ENCODE measurements around the gene TAF4. TPM values are rescaled to one million over a fixed set of nuclear protein-coding genes. Genes with fewer than 3 reads are reported as not detected.

Gene TAF4
- total and polyA plus RNA-seq, 2 donors (not counting 3 experiments of a cell fraction or from before 2014, with no cell fraction given), result 6.1 to 19.5 TPM

GRCh38 chr20:61967300-61967699 is 98.4 kb downstream of the TAF4 start:
- no peak overlapping the region for H3K9ac ChIP-seq (replicated peaks; ENCODE audit: extremely low read depth, insufficient read depth, low read length)
- H3K4me3 ChIP-seq (replicated peaks in 1 of 3; ENCODE audit: insufficient read depth in 1 of 3, low read depth in 1 of 3, low read length in 3 of 3), result no peak overlapping the region
- H4K20me1 ChIP-seq (replicated peaks; ENCODE audit: control insufficient read depth, extremely low read depth, insufficient read depth, low read length), result no peaks in the 10 kb centered on the region
- DNase-seq (ENCODE audit: low read depth, low spot score), result no peak
- dilution Hi-C loops (cut with MboI; ENCODE audit: extremely low pct_ligation_motif_present, low sequenced_read_pairs) (no loop called here), intact Hi-C loops (cut with micrococcal nuclease) (no loop called here)
- H3K27ac ChIP-seq (ENCODE audit: insufficient read depth, low read depth, low read length), result no peak overlapping the region
- no peaks in the 10 kb centered on the region for H3K79me2 ChIP-seq (ENCODE audit: control insufficient read depth, insufficient read depth, low read length)
- H3K27me3 ChIP-seq (ENCODE audit: control insufficient read depth in 2 of 2, insufficient read depth in 2 of 2, low read length in 2 of 2), result peaks cover 3 to 8% of the 10 kb centered on the region in 2 experiments
- H3K9me1 ChIP-seq (replicated peaks; ENCODE audit: control insufficient read depth, extremely low read depth, insufficient read depth, low read length), result no peaks in the 10 kb centered on the region
- peaks cover 0 to 2% of the 10 kb centered on the region in 2 experiments for H3K36me3 ChIP-seq (ENCODE audit: control insufficient read depth in 2 of 2, extremely low read depth in 1 of 2, insufficient read depth in 2 of 2, low read length in 2 of 2)
- H3K4me2 ChIP-seq (ENCODE audit: insufficient read depth, low read length), result no peak overlapping the region
- ChIA-PET POLR2A (no interaction called here), CTCF (no interaction called here)
- no TSS peak for BruUV-seq (replicated peaks)
- H3K4me1 ChIP-seq (ENCODE audit: control insufficient read depth, extremely low read depth, insufficient read depth, low read length), result no peaks in the 10 kb centered on the region
- no peak for FAIRE-seq
- no peak for TF ChIP-seq EZH2 (IDR thresholded peaks at IDR 0.05; ENCODE audit: borderline replicate concordance, low read depth, low read length, severe bottlenecking)
- TF ChIP-seq JUN (IDR thresholded peaks at IDR 0.05; ENCODE audit: borderline replicate concordance, insufficient read depth, insufficient read length, low read depth), result no peak
- no peak for TF ChIP-seq POLR2AphosphoS5 (IDR thresholded peaks at IDR 0.05; ENCODE audit: insufficient read depth, low read depth, low read length)
- no peak for TF ChIP-seq CTCF (IDR thresholded peaks at IDR 0.05; ENCODE audit: extremely low read depth in 1 of 2, insufficient read depth in 1 of 2, low read depth in 1 of 2, low read length in 2 of 2)
- TF ChIP-seq MAX (IDR thresholded peaks at IDR 0.05; ENCODE audit: insufficient read depth, insufficient read length), result no peak
- TF ChIP-seq FOS (IDR thresholded peaks at IDR 0.05; ENCODE audit: borderline replicate concordance, insufficient read depth, low read length), result no peak
- no peak for TF ChIP-seq GATA2 (IDR thresholded peaks at IDR 0.05; ENCODE audit: insufficient read depth, insufficient read length, low read depth, low read length)
- TF ChIP-seq MYC (IDR thresholded peaks at IDR 0.05; ENCODE audit: low read depth, low read length), result no peak
- TF ChIP-seq POLR2A (IDR thresholded peaks at IDR 0.05; ENCODE audit: low read depth, low read length), result no peak
- no peaks in the 10 kb centered on the region for H3K9me3 ChIP-seq (replicated peaks; ENCODE audit: control insufficient read depth, insufficient read depth, low read length)
- no peak overlapping the region for H2AFZ ChIP-seq (ENCODE audit: low read depth, low read length)

Data from endothelial cell of umbilical vein (primary cell).